Cardiac muscle cell (in vitro differentiated cells and primary cell): ENCODE data around the gene RPL4. TPM values are rescaled to one million over a fixed set of nuclear protein-coding genes. Genes with fewer than 3 reads are reported as not detected.
A peak's percentile ranks its signal among the peaks of the same experiment; 100 is the strongest.

Experiments
- DNase-seq, 2 donors: peaks; one replicate each; pipeline versions ENCODE4 v3.0.0 to v3.0.0-alpha.2; 2010 to 2017; ENCODE audit warnings: low read depth in 1 of 2, low spot score in 1 of 2
- H3K27ac ChIP-seq: fragments of 200-600 bp; sonication (generic); 2 replicates; pipeline ENCODE4 v1.5.1; 2016
- H3K27me3 ChIP-seq: fragments of 200-600 bp; sonication (generic); 2 replicates; pipeline ENCODE4 v1.6.0; 2016; ENCODE audit warnings: control low read depth
- H3K36me3 ChIP-seq: fragments of 200-600 bp; sonication (generic); 2 replicates; pipeline ENCODE4 v1.5.1; 2016; ENCODE audit warnings: control low read depth
- H3K4me1 ChIP-seq: fragments of 200-600 bp; sonication (generic); 2 replicates; pipeline ENCODE4 v1.8.1; 2017; ENCODE audit warnings: low read depth, mild to moderate bottlenecking, mixed run types
- H3K4me3 ChIP-seq: fragments of 200-600 bp; sonication (generic); 2 replicates; pipeline ENCODE4 v1.5.1; 2016; ENCODE audit warnings: mild to moderate bottlenecking
- H3K9me3 ChIP-seq: fragments of 200-600 bp; sonication (generic); 2 replicates; pipeline ENCODE4 v1.5.1; 2017; ENCODE audit warnings: low read depth, mild to moderate bottlenecking, control low read depth
- CTCF ChIP-seq: IDR thresholded peaks from 2 replicates; pipeline ENCODE4 v1.5.1; 2012; ENCODE audit warnings: low read depth, mild to moderate bottlenecking, low read length
- polyA plus RNA-seq: library from polyadenylated mRNA; unstranded; fragments of >200 nt; fragmentation: Nextera tagmentation; extraction: Ambion mirVana; gene quantifications from 2 replicates; pipeline ENCODE4 v1.2.1, GENCODE V29; 2016
- total RNA-seq: library from RNA; depleted of rRNA; stranded (reverse); fragments of >200 nt; gene quantifications from 2 replicates; pipeline ENCODE4 v1.2.3, GENCODE V29; 2016

Gene RPL4
- total and polyA plus RNA-seq, 2 experiments from 2014 or later = 833 to 3,878 TPM

DNA sequence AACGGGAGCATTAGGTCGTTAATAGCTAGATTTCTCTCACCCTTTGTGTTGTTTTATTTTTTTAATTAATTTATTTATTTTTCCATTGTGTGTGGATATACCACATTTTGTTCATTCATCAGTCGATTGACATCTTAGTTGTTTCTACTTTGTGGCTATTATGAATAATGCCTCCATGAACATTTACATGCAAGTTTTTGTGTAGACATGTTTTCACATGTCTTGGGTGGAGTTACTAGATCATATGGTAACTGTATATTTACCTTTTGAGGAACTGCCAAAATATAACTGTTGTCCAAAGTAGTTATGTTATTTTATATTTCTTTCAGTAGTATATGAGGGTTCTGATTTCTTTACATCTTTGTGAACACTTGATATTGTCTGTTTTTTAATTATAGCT lies 19.3 kb upstream of the RPL4 start:
- Histone ChIP-seq H3K9me3 (no peaks in the 10 kb centered on the region), H3K36me3 (peaks cover 2% of the 10 kb centered on the region), H3K4me1 (no peaks in the 10 kb centered on the region), H3K27me3 (no peaks in the 10 kb centered on the region), H3K27ac (no peak overlapping the region), H3K4me3 (no peak overlapping the region)
- no peak for TF ChIP-seq CTCF
- no peak for DNase-seq

DNA sequence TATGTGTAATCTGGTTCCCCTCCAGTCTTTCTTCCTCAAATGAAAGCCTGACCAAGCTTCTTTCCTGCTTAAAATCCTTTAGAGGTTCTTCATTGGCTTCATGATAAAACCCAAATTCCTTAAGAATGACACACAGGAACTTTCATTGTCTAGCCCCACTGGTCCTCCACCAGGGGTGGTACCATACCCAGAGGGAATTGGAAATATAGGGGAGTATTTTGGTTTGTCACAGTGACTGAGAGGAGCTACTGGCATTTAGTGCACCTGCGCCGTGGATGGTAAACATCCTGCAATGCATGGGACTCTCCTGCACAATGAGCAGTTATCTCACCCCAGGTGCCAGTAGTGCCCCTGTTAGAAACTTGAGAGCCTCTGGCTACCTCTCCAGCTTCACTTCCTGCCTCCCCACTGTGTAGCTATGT lies 11.3 kb upstream of the RPL4 start:
- H3K9me3 ChIP-seq = no peaks in the 10 kb centered on the region
- no peaks in the 10 kb centered on the region for H3K4me1 ChIP-seq
- no peak overlapping the region for H3K4me3 ChIP-seq
- TF ChIP-seq CTCF = no peak
- DNase-seq = peak in 1 of 2 donors; percentile 16
- H3K36me3 ChIP-seq = no peaks in the 10 kb centered on the region
- H3K27ac ChIP-seq = no peak overlapping the region
- H3K27me3 ChIP-seq = no peaks in the 10 kb centered on the region

- H3K4me1 ChIP-seq = no peaks in the 10 kb centered on the region
- H3K27me3 ChIP-seq = no peaks in the 10 kb centered on the region
- no peak overlapping the region for H3K27ac ChIP-seq
- no peaks in the 10 kb centered on the region for H3K9me3 ChIP-seq
- no peaks in the 10 kb centered on the region for H3K36me3 ChIP-seq
- no peak for TF ChIP-seq CTCF
- no peak overlapping the region for H3K4me3 ChIP-seq
- no peak for DNase-seq
Observed at GRCh38 chr15:66514586-66514985, 9.9 kb upstream of the RPL4 start.

GRCh38 chr15:66508293-66508883 lies 3.7 kb upstream of the RPL4 start:
- DNase-seq = no peak
- H3K36me3 ChIP-seq = no peaks in the 10 kb centered on the region

DNA sequence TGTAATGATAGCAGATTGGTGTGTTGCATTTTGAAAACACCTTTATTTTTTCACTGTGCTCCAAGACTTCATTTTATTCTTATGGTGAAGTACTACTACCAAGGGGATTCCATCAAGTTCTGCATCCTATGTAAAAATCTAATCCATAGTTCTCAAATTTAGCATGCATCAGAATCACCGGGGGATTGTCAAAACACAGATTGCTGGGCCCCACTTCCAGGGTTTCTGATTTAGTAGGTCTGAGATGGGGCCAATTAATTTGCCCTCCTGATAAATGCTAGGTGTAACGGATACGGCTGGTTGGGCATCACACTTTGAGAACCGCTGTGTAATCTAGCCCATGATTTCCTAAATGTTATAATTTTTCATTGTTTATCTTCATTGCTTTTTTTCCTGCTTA lies 1.2 kb upstream of the RPL4 start:
- peaks cover 12% of the 10 kb centered on the region for H3K4me1 ChIP-seq
- no peaks in the 10 kb centered on the region for H3K27me3 ChIP-seq
- peaks cover 24% of the 10 kb centered on the region for H3K36me3 ChIP-seq
- H3K4me3 ChIP-seq = peak overlapping the region; percentile 93
- DNase-seq = no peak
- no peak for TF ChIP-seq CTCF
- H3K9me3 ChIP-seq = no peaks in the 10 kb centered on the region
- no peak overlapping the region for H3K27ac ChIP-seq

More at GRCh38 chr15:66508293-66508883, 3.7 kb upstream of the RPL4 start:
- no peaks in the 10 kb centered on the region for H3K27me3 ChIP-seq
- no peak for TF ChIP-seq CTCF
- peaks cover 5% of the 10 kb centered on the region for H3K4me1 ChIP-seq
- H3K9me3 ChIP-seq = no peaks in the 10 kb centered on the region
- no peak overlapping the region for H3K27ac ChIP-seq
- H3K4me3 ChIP-seq = no peak overlapping the region
